Hepatocyte (in vitro differentiated cells): Measurements from ENCODE around the gene RBM27.

ENCODE experiments used
- CTCF ChIP-seq: fragments of 200-600 bp; sonication (generic); IDR thresholded peaks from 2 replicates; pipeline ENCODE4 v1.5.1; 2016; ENCODE audit warnings: antibody characterized with exemption, mild to moderate bottlenecking; ENCODE audit not compliant: poor library complexity
- EZH2 ChIP-seq: fragments of 200-600 bp; sonication (generic); IDR thresholded peaks from 2 replicates; pipeline ENCODE4 v1.6.1; 2016; ENCODE audit warnings: antibody characterized with exemption, mild to moderate bottlenecking, borderline replicate concordance

GRCh38 chr5:146199176-146199815 lies 4.1 kb upstream of the RBM27 start:
- TF ChIP-seq EZH2 (no peak), CTCF (no peak)
